Activated CD8-positive, alpha-beta memory T cell treated with anti-CD3 and anti-CD28 coated beads, Interleukin-2, amount 50 U/mL, for 24 hours (primary cell): ENCODE results near the gene EDAR.

Experiments
- DNase-seq: peaks from one replicate; pipeline ENCODE4 v3.0.0-alpha.2; 2020; ENCODE audit errors: extremely low read depth

EDAR gene

GRCh38 chr2:109001201-109001600 lies 12.2 kb upstream of the EDAR start:
- DNase-seq = no peak

- DNase-seq = no peak
Measured at GRCh38 chr2:109000738-109001137, 11.7 kb upstream of the EDAR start.

GRCh38 chr2:108998911-108999310 lies 9.9 kb upstream of the EDAR start:
- DNase-seq = no peak

- no peak for DNase-seq
Measured at GRCh38 chr2:108994178-108994577, 5.2 kb upstream of the EDAR start.

- no peak for DNase-seq
Measured at GRCh38 chr2:108993095-108993937, 4.3 kb upstream of the EDAR start.

GRCh38 chr2:108988076-108988795 lies 784 bp downstream of the EDAR start:
- DNase-seq = no peak

- DNase-seq = no peak
Measured at GRCh38 chr2:108986916-108987510, 2.0 kb downstream of the EDAR start.

- no peak for DNase-seq
Measured at GRCh38 chr2:108983610-108984009, 5.4 kb downstream of the EDAR start.

- DNase-seq = no peak
Measured at GRCh38 chr2:108983061-108983460, 6.0 kb downstream of the EDAR start.

GRCh38 chr2:108982259-108982679 lies 6.8 kb downstream of the EDAR start:
- DNase-seq = no peak

GRCh38 chr2:108981846-108982245 lies 7.2 kb downstream of the EDAR start:
- no peak for DNase-seq

- no peak for DNase-seq
Measured at GRCh38 chr2:108980076-108980475, 8.9 kb downstream of the EDAR start.

- DNase-seq = no peak
Measured at GRCh38 chr2:108979461-108979860, 9.6 kb downstream of the EDAR start.

GRCh38 chr2:108978709-108979111 lies 10.3 kb downstream of the EDAR start:
- no peak for DNase-seq

- no peak for DNase-seq
Measured at GRCh38 chr2:108975613-108976435, 13.2 kb downstream of the EDAR start.

- no peak for DNase-seq
Measured at GRCh38 chr2:108974674-108975073, 14.3 kb downstream of the EDAR start.

- no peak for DNase-seq
Measured at GRCh38 chr2:108972663-108973062, 16.4 kb downstream of the EDAR start.

- DNase-seq = no peak
Measured at GRCh38 chr2:108971661-108972566, 17.1 kb downstream of the EDAR start.

GRCh38 chr2:108970369-108970768 lies 18.7 kb downstream of the EDAR start:
- no peak for DNase-seq

- DNase-seq = no peak
Measured at GRCh38 chr2:108969856-108970255, 19.2 kb downstream of the EDAR start.

GRCh38 chr2:108968619-108969018 lies 20.4 kb downstream of the EDAR start:
- no peak for DNase-seq
